Measurements from ENCODE around the gene RPAP3.

RPAP3 gene

DNA sequence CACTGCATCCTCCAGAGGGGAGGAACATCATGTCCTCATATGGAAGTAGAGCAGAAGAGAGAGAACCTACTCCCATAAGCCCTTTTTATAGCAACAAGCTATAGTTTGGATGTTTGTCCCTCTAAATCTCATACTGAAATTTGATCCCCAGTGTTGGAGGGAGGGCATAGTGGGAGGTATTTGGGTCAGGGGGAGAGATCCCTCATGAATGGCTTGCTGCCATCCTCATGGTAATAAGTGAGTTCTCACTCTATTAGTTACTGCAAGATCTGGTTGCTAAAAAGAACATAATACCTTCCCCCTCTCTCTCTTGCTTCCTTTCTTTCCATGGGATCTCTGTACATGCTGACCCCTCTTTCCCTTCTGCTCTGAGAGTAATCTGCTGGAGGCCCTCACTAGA is 93.9 kb downstream of the RPAP3 start:
- peaks cover 36 to 56% of the 10 kb centered on the region in 2 experiments for H3K4me1 ChIP-seq (ENCODE audit: control insufficient read depth in 1 of 2, insufficient read depth in 1 of 2, low read depth in 1 of 2, low read length in 1 of 2)
- no peak overlapping the region for H3K4me3 ChIP-seq (ENCODE audit: low read depth in 1 of 2, low read length in 1 of 2)
- TF ChIP-seq, protein P1, sequence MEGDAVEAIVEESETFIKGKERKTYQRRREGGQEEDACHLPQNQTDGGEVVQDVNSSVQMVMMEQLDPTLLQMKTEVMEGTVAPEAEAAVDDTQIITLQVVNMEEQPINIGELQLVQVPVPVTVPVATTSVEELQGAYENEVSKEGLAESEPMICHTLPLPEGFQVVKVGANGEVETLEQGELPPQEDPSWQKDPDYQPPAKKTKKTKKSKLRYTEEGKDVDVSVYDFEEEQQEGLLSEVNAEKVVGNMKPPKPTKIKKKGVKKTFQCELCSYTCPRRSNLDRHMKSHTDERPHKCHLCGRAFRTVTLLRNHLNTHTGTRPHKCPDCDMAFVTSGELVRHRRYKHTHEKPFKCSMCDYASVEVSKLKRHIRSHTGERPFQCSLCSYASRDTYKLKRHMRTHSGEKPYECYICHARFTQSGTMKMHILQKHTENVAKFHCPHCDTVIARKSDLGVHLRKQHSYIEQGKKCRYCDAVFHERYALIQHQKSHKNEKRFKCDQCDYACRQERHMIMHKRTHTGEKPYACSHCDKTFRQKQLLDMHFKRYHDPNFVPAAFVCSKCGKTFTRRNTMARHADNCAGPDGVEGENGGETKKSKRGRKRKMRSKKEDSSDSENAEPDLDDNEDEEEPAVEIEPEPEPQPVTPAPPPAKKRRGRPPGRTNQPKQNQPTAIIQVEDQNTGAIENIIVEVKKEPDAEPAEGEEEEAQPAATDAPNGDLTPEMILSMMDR (IDR thresholded peaks at IDR 0.05), result no peak
- H3K9me3 ChIP-seq, result no peaks in the 10 kb centered on the region
- H3K27ac ChIP-seq, result peak overlapping the region; percentile 52
- H3K36me3 ChIP-seq, result no peaks in the 10 kb centered on the region
- no peaks in the 10 kb centered on the region for H3K27me3 ChIP-seq

All from neutrophil (primary cell).